ENCODE results near the gene HNRNPD.
"Not testable (repeated sequence)": the region's sequence is repeated elsewhere in the genome, so short reads cannot be mapped to it uniquely, and the experiment has no call there.

- TF ChIP-seq CTCF (conservative IDR thresholded peaks at IDR 0.05 in 1 of 2, IDR thresholded peaks at IDR 0.05 in 1 of 2; ENCODE audit: low read depth in 1 of 2, low read length in 2 of 2); EZH2 (IDR thresholded peaks at IDR 0.05; ENCODE audit: low read length, missing control alignments): not testable (repeated sequence)
Measured at GRCh38 chr4:82333641-82334040, 40.1 kb downstream of the HNRNPD start.
